CD4-positive, alpha-beta memory T cell (primary cell): Measurements from ENCODE around the gene SFRP5. TPM values are rescaled to one million over a fixed set of nuclear protein-coding genes. Genes with fewer than 3 reads are reported as not detected.
A peak's percentile ranks its signal among the peaks of the same experiment; 100 is the strongest.

Experiments used
- CTCF ChIA-PET: fragments of 350-600 bp; sonication (Branson Sonifier 250); formaldehyde crosslinking; loops from one replicate; lab custom pipeline; 2021; ENCODE audit warnings: inconsistent platforms; ENCODE audit not compliant: partially characterized antibody; lab: Charles Lee
- POLR2A ChIA-PET: fragments of 350-600 bp; sonication (Branson Sonifier 250); formaldehyde crosslinking; loops from one replicate; lab custom pipeline; 2021; ENCODE audit not compliant: partially characterized antibody; lab: Charles Lee
- DNase-seq, 5 donors: peaks; one replicate each; pipeline versions ENCODE4 v3.0.0 to v3.0.0-alpha.2; 2020 to 2022; ENCODE audit warnings: mixed read lengths in 1 of 5
- H3K27ac ChIP-seq: one replicate; pipeline ENCODE4 v1.7.0; 2013; ENCODE audit warnings: low read depth, low read length
- H3K27me3 ChIP-seq: 2 replicates; pipeline ENCODE4 v1.7.0; 2013; ENCODE audit warnings: mild to moderate bottlenecking, low read length, moderate library complexity; ENCODE audit not compliant: insufficient read depth
- H3K36me3 ChIP-seq: 2 replicates; pipeline ENCODE4 v1.7.0; 2013; ENCODE audit warnings: mild to moderate bottlenecking, low read length, moderate library complexity; ENCODE audit not compliant: insufficient read depth
- H3K4me1 ChIP-seq: 2 replicates; pipeline ENCODE4 v1.7.0; 2013; ENCODE audit warnings: mild to moderate bottlenecking, low read length, moderate library complexity; ENCODE audit not compliant: insufficient read depth
- H3K4me3 ChIP-seq, 2 donors: one replicate each; pipeline ENCODE4 v1.7.0; 2013; ENCODE audit warnings: low read length in 2 of 2, mild to moderate bottlenecking in 1 of 2
- H3K9me3 ChIP-seq, 2 donors: one replicate each; pipeline ENCODE4 v1.7.0; 2013; ENCODE audit warnings: low read length in 2 of 2, control low read depth in 1 of 2; ENCODE audit not compliant: control insufficient read depth in 1 of 2
- H3K27ac Mint-ChIP-seq, 7 donors: one replicate each; pipeline ENCODE4 v1.8.0; 2020 to 2021; ENCODE audit warnings: mixed read lengths in 7 of 7, mild to moderate bottlenecking in 6 of 7, inconsistent platforms in 3 of 7, moderate library complexity in 3 of 7
- H3K27me3 Mint-ChIP-seq, 2 donors: one replicate each; pipeline ENCODE4 v1.8.0; 2020 to 2021; ENCODE audit warnings: mixed read lengths in 2 of 2
- H3K36me3 Mint-ChIP-seq, 2 donors: one replicate each; pipeline ENCODE4 v1.8.0; 2020 to 2021; ENCODE audit warnings: mixed read lengths in 2 of 2, inconsistent platforms in 1 of 2, mild to moderate bottlenecking in 1 of 2
- H3K4me1 Mint-ChIP-seq, 4 donors: one replicate each; pipeline ENCODE4 v1.8.0; 2020 to 2021; ENCODE audit warnings: mixed read lengths in 4 of 4, mild to moderate bottlenecking in 1 of 4
- H3K4me3 Mint-ChIP-seq, 8 donors: one replicate each; pipeline ENCODE4 v1.8.0; 2020 to 2021; ENCODE audit warnings: mixed read lengths in 8 of 8, mild to moderate bottlenecking in 7 of 8, moderate library complexity in 6 of 8, inconsistent platforms in 3 of 8
- H3K9me3 Mint-ChIP-seq, 8 donors: one replicate each; pipeline ENCODE4 v1.8.0; 2020 to 2021; ENCODE audit warnings: mixed read lengths in 8 of 8, mild to moderate bottlenecking in 5 of 8, inconsistent platforms in 3 of 8, moderate library complexity in 1 of 8
- intact Hi-C: fragments of 100-400 bp; cut with micrococcal nuclease; formaldehyde crosslinking; loops from one replicate; pipeline ENCODE4 v1.15.1; 2023
- polyA plus RNA-seq, 2 donors: library from polyadenylated mRNA; unstranded; fragments of 300-500 nt; fragmentation: Illumina TruSeq; gene quantifications; one replicate each; pipeline ENCODE4 v1.2.3, GENCODE V29; 2021
- total RNA-seq, 2 experiments: library from RNA; stranded (reverse); gene quantifications; one replicate each; pipeline ENCODE4 v1.2.3, GENCODE V29; 2021

The SFRP5 gene
- total and polyA plus RNA-seq, 4 experiments from 2014 or later = not detected

DNA sequence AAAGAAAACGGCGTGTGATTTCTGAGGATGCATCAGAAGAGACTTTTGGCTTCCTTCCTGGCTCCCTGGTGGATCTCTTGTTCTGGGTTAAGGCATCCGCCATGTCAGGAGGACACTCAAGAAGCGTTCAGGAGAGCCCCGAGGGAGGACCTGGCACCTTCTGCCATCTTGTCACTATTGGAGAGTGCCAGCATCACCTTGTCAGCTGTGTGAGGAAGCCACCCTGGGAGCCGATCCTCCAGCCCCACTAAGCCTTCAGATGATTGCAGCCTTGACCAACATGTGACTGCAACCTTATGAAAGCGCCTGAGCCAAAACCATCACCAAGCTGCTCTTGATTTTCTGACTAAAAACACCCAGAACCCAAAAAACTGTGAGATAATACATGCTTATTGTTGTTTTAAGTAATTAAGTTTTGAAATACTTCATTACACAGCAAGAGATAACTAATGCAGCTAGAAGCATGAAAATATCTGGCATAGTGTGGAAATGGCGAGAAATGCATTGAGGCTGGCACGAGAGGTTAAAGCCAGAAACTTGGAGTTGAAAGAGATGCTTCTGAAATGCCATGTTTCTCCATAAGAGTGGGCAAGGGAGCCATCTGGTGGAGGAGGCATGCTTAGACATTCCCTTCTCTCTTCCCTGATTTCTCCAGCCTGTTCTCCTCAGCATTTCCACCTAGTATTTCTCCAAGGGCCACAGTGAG lies 40.3 kb downstream of the SFRP5 start:
- POLR2A ChIA-PET = interaction anchor here (1.0 to 2.5 kb wide), 3 partner anchors 44 to 55 kb away, joined by 3 to 8 read pairs (median 3); partner anchors contain the start of gene AVPI1
- H3K36me3 Mint-ChIP-seq = peaks cover 0 to 3% of the 10 kb centered on the region in 2 donors
- peaks cover 4 to 7% of the 10 kb centered on the region in 2 donors for H3K27me3 Mint-ChIP-seq
- no peaks in the 10 kb centered on the region for H3K9me3 ChIP-seq
- no peaks in the 10 kb centered on the region for H3K9me3 Mint-ChIP-seq
- H3K4me3 Mint-ChIP-seq = peak overlapping the region in 1 of 8 donors; percentile 40
- H3K27me3 ChIP-seq = no peaks in the 10 kb centered on the region
- H3K4me3 ChIP-seq = no peak overlapping the region
- no peak overlapping the region for H3K27ac ChIP-seq
- H3K4me1 Mint-ChIP-seq = peaks cover 7 to 12% (median 11%) of the 10 kb centered on the region in 4 donors
- H3K27ac Mint-ChIP-seq = no peak overlapping the region
- no peaks in the 10 kb centered on the region for H3K36me3 ChIP-seq
- intact Hi-C loops = loop anchor here (1.0 kb wide), 4 partner anchors 17 to 55 kb away; no protein-coding TSS in a partner anchor
- CTCF ChIA-PET = interaction anchor here (1.0 to 15.3 kb wide), 9 partner anchors 8 to 159 kb away, joined by 3 to 436 read pairs (median 10); partner anchors contain the start of genes ANKRD2, AVPI1 and MARVELD1
- peak; percentile 48 to 58 (median 55) for DNase-seq
- H3K4me1 ChIP-seq = peaks cover 2% of the 10 kb centered on the region

DNA sequence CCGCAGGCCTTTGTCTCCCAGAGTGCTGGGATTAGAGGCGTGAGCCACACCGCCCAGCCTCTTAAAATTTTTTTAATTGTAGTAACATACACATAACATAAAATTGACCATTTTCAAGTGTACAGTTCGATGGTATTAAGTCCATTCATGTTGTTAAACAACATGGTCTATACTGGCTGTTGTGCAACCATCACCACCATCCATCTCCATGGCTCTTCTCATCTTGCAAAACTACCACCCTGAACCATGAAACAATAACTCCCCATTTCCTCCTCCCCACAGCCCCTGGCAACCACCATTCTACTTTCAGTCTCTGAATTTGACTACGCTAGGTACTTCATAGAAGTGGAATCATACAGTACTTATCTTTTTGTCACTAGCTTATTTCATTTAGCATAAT lies 42.8 kb downstream of the SFRP5 start:
- H3K27me3 ChIP-seq = no peaks in the 10 kb centered on the region
- H3K4me3 ChIP-seq = no peak overlapping the region
- ChIA-PET CTCF (interaction anchor here (1.0 to 15.3 kb wide), 5 partner anchors 15 to 53 kb away, joined by 3 to 436 read pairs (median 81); partner anchors contain the start of genes AVPI1 and MARVELD1), POLR2A (no interaction called here)
- intact Hi-C loops = no loop called here
- DNase-seq = no peak
- Mint-ChIP-seq H3K9me3 (no peaks in the 10 kb centered on the region), H3K27ac (no peak overlapping the region), H3K4me1 (no peaks in the 10 kb centered on the region), H3K27me3 (peaks cover 8% of the 10 kb centered on the region in 2 donors), H3K4me3 (no peak overlapping the region), H3K36me3 (no peaks in the 10 kb centered on the region)
- H3K36me3 ChIP-seq = no peaks in the 10 kb centered on the region
- H3K27ac ChIP-seq = no peak overlapping the region
- no peaks in the 10 kb centered on the region for H3K9me3 ChIP-seq
- no peaks in the 10 kb centered on the region for H3K4me1 ChIP-seq

DNA sequence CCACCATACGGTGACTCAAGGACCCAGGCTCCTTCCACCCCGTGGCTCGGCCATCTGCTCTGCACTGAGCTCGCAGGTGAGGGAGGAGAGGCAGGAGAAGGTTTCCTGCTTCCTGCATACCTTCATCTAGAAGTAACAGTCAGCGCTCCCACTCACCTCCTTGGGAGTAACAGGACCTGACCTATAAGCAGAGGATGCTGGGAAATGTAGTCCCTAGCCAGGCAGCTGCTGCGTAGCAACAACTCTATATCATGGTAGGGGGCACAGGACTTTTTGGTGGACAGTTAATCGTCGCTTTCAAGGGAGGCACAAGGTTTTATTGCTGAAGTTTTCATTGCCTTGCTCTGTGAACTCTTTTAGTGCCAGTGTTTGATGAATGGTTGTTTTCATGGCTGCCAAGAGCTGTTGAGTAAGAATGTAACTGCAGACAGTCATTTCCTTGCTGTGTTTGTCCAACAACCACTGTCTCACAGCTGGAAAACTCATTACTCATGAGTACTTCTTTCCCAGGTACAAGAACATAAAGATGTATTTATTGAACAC lies 45.1 kb downstream of the SFRP5 start:
- intact Hi-C loops = no loop called here
- Mint-ChIP-seq H3K27me3 (peaks cover 8% of the 10 kb centered on the region in 2 donors), H3K27ac (no peak overlapping the region), H3K9me3 (no peaks in the 10 kb centered on the region), H3K4me3 (no peak overlapping the region), H3K4me1 (no peaks in the 10 kb centered on the region), H3K36me3 (no peaks in the 10 kb centered on the region)
- H3K27me3 ChIP-seq = no peaks in the 10 kb centered on the region
- CTCF ChIA-PET = interaction anchor here (0.8 to 15.3 kb wide), 5 partner anchors 10 to 50 kb away, joined by 3 to 436 read pairs (median 3); partner anchors contain the start of genes MARVELD1 and ZFYVE27
- peak in 1 of 5 donors; percentile 3 for DNase-seq
- POLR2A ChIA-PET = interaction anchor here (1.4 kb wide), 1 partner anchor 12 kb away, joined by 3 read pairs; no protein-coding TSS in a partner anchor
- no peaks in the 10 kb centered on the region for H3K4me1 ChIP-seq
- H3K4me3 ChIP-seq = no peak overlapping the region
- no peaks in the 10 kb centered on the region for H3K36me3 ChIP-seq
- H3K27ac ChIP-seq = no peak overlapping the region
- no peaks in the 10 kb centered on the region for H3K9me3 ChIP-seq

DNA sequence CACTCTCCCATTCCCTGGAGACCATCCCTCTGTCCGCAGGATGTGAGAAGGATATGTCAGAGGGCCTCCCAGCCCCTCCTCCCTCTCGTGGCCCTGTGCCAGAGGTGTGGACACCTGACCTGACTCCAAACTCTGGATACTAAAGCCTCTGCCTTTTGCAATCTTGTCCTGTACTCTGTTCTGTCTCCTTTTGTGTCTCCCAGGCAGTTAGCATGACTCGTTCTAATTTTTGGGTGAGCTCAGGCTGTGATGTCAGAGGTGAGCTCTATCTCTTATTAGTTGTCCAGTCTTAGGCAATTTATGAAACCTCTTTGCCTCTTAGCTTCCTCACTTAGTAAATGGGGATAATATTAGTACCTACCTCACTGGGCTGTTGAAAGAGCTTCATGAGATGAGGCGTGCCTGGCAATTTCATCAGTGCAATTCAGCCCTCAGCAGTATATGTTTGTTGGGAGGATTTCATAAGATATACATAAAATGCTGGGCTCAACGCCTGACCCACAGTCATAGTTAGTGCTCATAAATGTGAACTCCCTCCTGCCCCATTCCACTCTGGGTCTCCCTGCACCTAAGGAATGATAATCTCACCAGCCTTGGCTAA lies 47.4 kb downstream of the SFRP5 start:
- Mint-ChIP-seq H3K4me3 (no peak overlapping the region), H3K4me1 (no peaks in the 10 kb centered on the region), H3K27me3 (peaks cover 6 to 7% of the 10 kb centered on the region in 2 donors), H3K9me3 (no peaks in the 10 kb centered on the region), H3K36me3 (no peaks in the 10 kb centered on the region), H3K27ac (no peak overlapping the region)
- ChIA-PET CTCF (interaction anchor here (0.7 to 15.3 kb wide), 6 partner anchors 8 to 39 kb away, joined by 3 to 436 read pairs (median 4); partner anchors contain the start of genes MARVELD1 and ZFYVE27), POLR2A (interaction anchor here (1.8 kb wide), 1 partner anchor 12 kb away, joined by 4 read pairs; the partner anchor contains the start of gene ZFYVE27)
- DNase-seq = peak in 1 of 5 donors; percentile 5
- intact Hi-C loops = no loop called here
- Histone ChIP-seq H3K4me3 (no peak overlapping the region), H3K27me3 (no peaks in the 10 kb centered on the region), H3K27ac (no peak overlapping the region), H3K4me1 (no peaks in the 10 kb centered on the region), H3K9me3 (no peaks in the 10 kb centered on the region), H3K36me3 (no peaks in the 10 kb centered on the region)

DNA sequence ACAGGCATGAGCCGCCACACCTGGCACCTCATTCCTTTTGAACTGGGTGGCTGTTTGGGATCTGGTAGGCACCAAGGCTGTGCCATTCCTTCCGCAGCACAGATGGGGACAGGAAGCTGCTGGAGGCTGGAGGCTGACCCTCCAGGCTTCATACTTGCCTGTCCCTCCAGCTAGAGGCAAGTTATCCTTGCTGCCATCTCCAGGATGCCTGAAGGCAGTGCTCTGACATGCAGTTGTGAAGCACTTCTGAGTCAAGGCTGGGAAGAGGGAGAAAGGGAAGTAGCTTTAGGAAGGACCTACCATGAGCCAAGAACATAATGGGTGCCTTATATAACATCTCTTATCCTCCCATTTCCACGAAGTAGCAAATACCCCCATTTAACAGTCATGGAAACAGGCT lies 48.8 kb downstream of the SFRP5 start:
- CTCF ChIA-PET = interaction anchor here (1.6 to 15.3 kb wide), 4 partner anchors 9 to 48 kb away, joined by 3 to 436 read pairs (median 6); partner anchors contain the start of gene MARVELD1
- no peaks in the 10 kb centered on the region for H3K4me1 Mint-ChIP-seq
- H3K27me3 Mint-ChIP-seq = peaks cover 2 to 4% of the 10 kb centered on the region in 2 donors
- no peak overlapping the region for H3K27ac ChIP-seq
- no peak overlapping the region for H3K4me3 ChIP-seq
- no peaks in the 10 kb centered on the region for H3K36me3 ChIP-seq
- no peaks in the 10 kb centered on the region for H3K36me3 Mint-ChIP-seq
- no peaks in the 10 kb centered on the region for H3K9me3 Mint-ChIP-seq
- no peaks in the 10 kb centered on the region for H3K27me3 ChIP-seq
- no peak for DNase-seq
- H3K27ac Mint-ChIP-seq = peak overlapping the region in 1 of 7 donors; percentile 30
- no peaks in the 10 kb centered on the region for H3K9me3 ChIP-seq
- no peak overlapping the region for H3K4me3 Mint-ChIP-seq
- POLR2A ChIA-PET = interaction anchor here (1.8 kb wide), 1 partner anchor 14 kb away, joined by 4 read pairs; the partner anchor contains the start of gene ZFYVE27
- H3K4me1 ChIP-seq = no peaks in the 10 kb centered on the region
- intact Hi-C loops = no loop called here

DNA sequence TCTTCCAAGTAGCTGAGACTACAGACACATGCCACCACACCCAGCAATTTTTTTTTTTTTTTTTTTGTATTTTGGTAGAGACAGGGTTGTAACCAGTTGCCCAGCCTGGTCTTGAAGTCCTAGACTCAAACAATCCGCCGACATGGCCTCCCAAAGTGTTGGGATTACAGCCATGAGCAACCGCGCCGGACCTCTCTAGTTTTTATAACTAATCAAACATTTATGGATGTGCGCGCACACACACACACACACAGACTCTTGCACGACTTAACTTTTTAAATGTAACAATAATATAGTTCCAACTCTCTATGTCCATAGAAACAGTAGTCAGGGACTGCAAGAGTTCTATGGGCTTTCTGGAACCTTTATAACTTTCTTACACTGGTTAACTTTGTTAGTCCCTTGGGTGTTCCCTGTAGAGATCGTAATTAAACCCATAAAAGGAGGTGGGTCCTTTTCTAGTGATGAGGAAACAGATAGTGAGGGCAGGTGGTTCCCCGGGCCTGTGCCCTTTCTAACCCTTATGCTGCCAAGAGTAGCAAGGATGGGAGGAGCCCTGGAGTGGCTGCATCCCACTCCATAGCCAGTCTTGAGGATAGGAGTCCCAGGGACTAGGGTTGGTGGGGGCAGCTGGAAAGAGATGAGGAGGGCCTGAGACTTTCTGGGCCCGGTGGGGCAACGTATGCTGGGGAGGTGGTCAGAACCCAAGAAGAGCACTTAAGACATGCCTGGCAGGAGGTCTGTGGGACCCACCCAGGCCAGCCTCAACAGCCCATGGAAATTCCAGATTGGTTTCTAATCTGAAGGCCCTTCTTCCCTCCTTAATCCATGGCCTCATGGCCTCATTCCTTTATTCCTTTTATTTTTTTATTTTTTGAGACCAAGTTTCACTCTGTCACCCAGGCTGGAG lies 49.7 kb downstream of the SFRP5 start:
- Histone ChIP-seq H3K4me3 (no peak overlapping the region), H3K27ac (no peak overlapping the region), H3K4me1 (no peaks in the 10 kb centered on the region), H3K36me3 (no peaks in the 10 kb centered on the region), H3K27me3 (no peaks in the 10 kb centered on the region), H3K9me3 (no peaks in the 10 kb centered on the region)
- DNase-seq = no peak
- ChIA-PET CTCF (interaction anchor here (1.7 to 15.3 kb wide), 3 partner anchors 10 to 47 kb away, joined by 3 to 436 read pairs (median 8); partner anchors contain the start of gene MARVELD1), POLR2A (interaction anchor here (0.5 to 1.8 kb wide), 2 partner anchors 15 to 73 kb away, joined by 3 to 4 read pairs; partner anchors contain the start of gene ZFYVE27)
- H3K27ac Mint-ChIP-seq = no peak overlapping the region
- intact Hi-C loops = no loop called here
- H3K27me3 Mint-ChIP-seq = peaks cover 2 to 4% of the 10 kb centered on the region in 2 donors
- H3K4me3 Mint-ChIP-seq = no peak overlapping the region
- H3K36me3 Mint-ChIP-seq = no peaks in the 10 kb centered on the region
- H3K9me3 Mint-ChIP-seq = no peaks in the 10 kb centered on the region
- H3K4me1 Mint-ChIP-seq = no peaks in the 10 kb centered on the region
